Ovary (tissue), 3 donors: ENCODE measurements around the gene ARHGEF33.

Source experiments
- POLR2A ChIP-seq: fragments of 450-650 bp; IDR thresholded peaks from one replicate; pipeline ENCODE4 v1.6.1; 2017; ENCODE audit warnings: antibody characterized with exemption, mild to moderate bottlenecking, moderate library complexity
- TF ChIP-seq, protein P1 (sequence below), 3 donors: fragments of 450-650 bp in 2 of 3; fragments of 200-600 bp in 1 of 3; IDR thresholded peaks; one replicate each; pipeline versions ENCODE4 v1.5.1 to v1.8.0; 2016 to 2022; ENCODE audit warnings: antibody characterized with exemption in 3 of 3, mild to moderate bottlenecking in 1 of 3
- donor health status: DM: no; HTN: no; CAD: no.

DNA sequence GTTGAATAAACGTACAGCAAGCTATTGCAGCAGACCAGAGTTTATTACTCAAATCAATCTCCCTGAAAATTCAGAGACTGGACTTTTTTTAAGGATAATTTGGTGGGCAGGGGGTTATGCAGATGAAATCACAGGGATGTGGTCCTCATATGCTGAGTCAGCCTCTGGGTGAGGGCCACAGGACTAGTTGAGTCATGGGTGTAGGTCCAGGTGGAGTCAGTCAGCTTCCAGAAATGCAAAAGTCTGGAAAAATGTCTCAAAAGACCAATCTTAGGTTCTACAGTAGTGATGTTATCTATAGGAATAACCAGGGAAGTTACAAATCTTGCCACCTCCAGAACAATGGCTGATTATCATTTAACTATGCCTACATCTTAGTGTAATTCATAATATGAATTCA, 51.1 kb downstream of the ARHGEF33 start:
- TF ChIP-seq, protein P1, sequence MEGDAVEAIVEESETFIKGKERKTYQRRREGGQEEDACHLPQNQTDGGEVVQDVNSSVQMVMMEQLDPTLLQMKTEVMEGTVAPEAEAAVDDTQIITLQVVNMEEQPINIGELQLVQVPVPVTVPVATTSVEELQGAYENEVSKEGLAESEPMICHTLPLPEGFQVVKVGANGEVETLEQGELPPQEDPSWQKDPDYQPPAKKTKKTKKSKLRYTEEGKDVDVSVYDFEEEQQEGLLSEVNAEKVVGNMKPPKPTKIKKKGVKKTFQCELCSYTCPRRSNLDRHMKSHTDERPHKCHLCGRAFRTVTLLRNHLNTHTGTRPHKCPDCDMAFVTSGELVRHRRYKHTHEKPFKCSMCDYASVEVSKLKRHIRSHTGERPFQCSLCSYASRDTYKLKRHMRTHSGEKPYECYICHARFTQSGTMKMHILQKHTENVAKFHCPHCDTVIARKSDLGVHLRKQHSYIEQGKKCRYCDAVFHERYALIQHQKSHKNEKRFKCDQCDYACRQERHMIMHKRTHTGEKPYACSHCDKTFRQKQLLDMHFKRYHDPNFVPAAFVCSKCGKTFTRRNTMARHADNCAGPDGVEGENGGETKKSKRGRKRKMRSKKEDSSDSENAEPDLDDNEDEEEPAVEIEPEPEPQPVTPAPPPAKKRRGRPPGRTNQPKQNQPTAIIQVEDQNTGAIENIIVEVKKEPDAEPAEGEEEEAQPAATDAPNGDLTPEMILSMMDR (IDR thresholded peaks at IDR 0.05) = no peak
- TF ChIP-seq POLR2A = no peak
